Measurements from ENCODE around the gene BICDL2.

Gene BICDL2

GRCh38 chr16:3008690-3009037 is 28.1 kb downstream of the BICDL2 start:
- ATAC-seq = no peak

GRCh38 chr16:3007957-3008689 is 28.6 kb downstream of the BICDL2 start:
- ATAC-seq = no peak

GRCh38 chr16:3007059-3007956 is 29.4 kb downstream of the BICDL2 start:
- ATAC-seq = no peak

GRCh38 chr16:3004781-3005284 is 31.9 kb downstream of the BICDL2 start:
- no peak for ATAC-seq

- ATAC-seq = peak in 1 of 2 donors; percentile 6
Observed at GRCh38 chr16:3004319-3004718, 32.4 kb downstream of the BICDL2 start.

GRCh38 chr16:3003582-3004270 is 33.0 kb downstream of the BICDL2 start:
- ATAC-seq = peak; percentile 100

GRCh38 chr16:3001316-3001715 is 35.4 kb downstream of the BICDL2 start:
- no peak for ATAC-seq

GRCh38 chr16:3000540-3000939 is 36.2 kb downstream of the BICDL2 start:
- ATAC-seq = no peak

GRCh38 chr16:2999929-3000328 is 36.8 kb downstream of the BICDL2 start:
- no peak for ATAC-seq

- ATAC-seq = no peak
Observed at GRCh38 chr16:2996298-2996697, 40.4 kb downstream of the BICDL2 start.

GRCh38 chr16:2992383-2993081 is 44.2 kb downstream of the BICDL2 start:
- no peak for ATAC-seq

GRCh38 chr16:2991566-2992261 is 45.0 kb downstream of the BICDL2 start:
- no peak for ATAC-seq

GRCh38 chr16:2990891-2991290 is 45.9 kb downstream of the BICDL2 start:
- no peak for ATAC-seq

- no peak for ATAC-seq
Observed at GRCh38 chr16:2988590-2989099, 48.1 kb downstream of the BICDL2 start.

- no peak for ATAC-seq
Observed at GRCh38 chr16:2987833-2988232, 48.9 kb downstream of the BICDL2 start.

GRCh38 chr16:2987286-2987685 is 49.5 kb downstream of the BICDL2 start:
- ATAC-seq = no peak

GRCh38 chr16:2986623-2987188 is 50.0 kb downstream of the BICDL2 start:
- ATAC-seq = no peak

GRCh38 chr16:2985893-2986355 is 50.8 kb downstream of the BICDL2 start:
- ATAC-seq = no peak

GRCh38 chr16:2985462-2985861 is 51.3 kb downstream of the BICDL2 start:
- no peak for ATAC-seq

GRCh38 chr16:2983706-2984136 is 53.0 kb downstream of the BICDL2 start:
- peak; percentile 58 to 61 for ATAC-seq

- no peak for ATAC-seq
Observed at GRCh38 chr16:2982402-2982801, 54.3 kb downstream of the BICDL2 start.
